PFSK-1 (cell line): ENCODE measurements around the gene FBN2.

Experiments
- FOXP2 ChIP-seq: optimal IDR thresholded peaks from 2 replicates; pipeline ENCODE3; 2011; ENCODE audit warnings: borderline replicate concordance, control low read depth, inconsistent platforms; ENCODE audit not compliant: insufficient read depth; ENCODE audit errors: extremely low read length, extremely low read depth
- POLR2AphosphoS5 ChIP-seq: IDR thresholded peaks from 2 replicates; pipeline ENCODE4 v1.6.1; 2012; ENCODE audit warnings: low read depth, mild to moderate bottlenecking, control low read depth, low read length, moderate library complexity
- REST ChIP-seq, 2 experiments: IDR thresholded peaks; 2 replicates each; pipeline versions ENCODE4 v1.6.1 to v1.8.0; 2011 to 2012; ENCODE audit warnings: low read depth in 2 of 2, low read length in 2 of 2, control low read depth in 1 of 2, inconsistent platforms in 1 of 2, mild to moderate bottlenecking in 1 of 2, moderate library complexity in 1 of 2; ENCODE audit not compliant: insufficient read depth in 1 of 2
- SIN3A ChIP-seq: IDR thresholded peaks from 2 replicates; pipeline ENCODE4 v1.6.1; 2012; ENCODE audit warnings: mild to moderate bottlenecking, low read length, moderate library complexity, borderline replicate concordance; ENCODE audit not compliant: insufficient read depth
- TAF1 ChIP-seq: IDR thresholded peaks from 2 replicates; pipeline ENCODE4 v1.6.1; 2012; ENCODE audit warnings: low read length, control low read depth, borderline replicate concordance; ENCODE audit not compliant: insufficient read depth

The FBN2 gene

GRCh38 chr5:128466980-128467379 is 71.1 kb downstream of the FBN2 start:
- no peak for TF ChIP-seq FOXP2
- no peak for TF ChIP-seq REST (IDR thresholded peaks at IDR 0.05; ENCODE audit: insufficient read depth in 1 of 2, low read depth in 2 of 2, low read length in 2 of 2)
- no peak for TF ChIP-seq TAF1
- TF ChIP-seq POLR2AphosphoS5 = no peak
- TF ChIP-seq SIN3A = no peak

- TF ChIP-seq FOXP2 = no peak
- no peak for TF ChIP-seq SIN3A
- TF ChIP-seq REST (IDR thresholded peaks at IDR 0.05; ENCODE audit: insufficient read depth in 1 of 2, low read depth in 2 of 2, low read length in 2 of 2) = no peak
- no peak for TF ChIP-seq POLR2AphosphoS5
Measured at GRCh38 chr5:128466554-128466953, 71.5 kb downstream of the FBN2 start.

- TF ChIP-seq TAF1 (no peak), FOXP2 (no peak), REST (IDR thresholded peaks at IDR 0.05; ENCODE audit: insufficient read depth in 1 of 2, low read depth in 2 of 2, low read length in 2 of 2) (no peak), SIN3A (no peak), POLR2AphosphoS5 (no peak)
Measured at GRCh38 chr5:128464596-128464995, 73.4 kb downstream of the FBN2 start.

- TF ChIP-seq TAF1 (no peak), SIN3A (no peak), FOXP2 (no peak), POLR2AphosphoS5 (no peak), REST (IDR thresholded peaks at IDR 0.05; ENCODE audit: insufficient read depth in 1 of 2, low read depth in 2 of 2, low read length in 2 of 2) (no peak)
Measured at GRCh38 chr5:128462330-128462729, 75.7 kb downstream of the FBN2 start.

GRCh38 chr5:128455841-128456361 is 82.1 kb downstream of the FBN2 start:
- TF ChIP-seq REST (IDR thresholded peaks at IDR 0.05; ENCODE audit: insufficient read depth in 1 of 2, low read depth in 2 of 2, low read length in 2 of 2) = no peak
- TF ChIP-seq FOXP2 = no peak
- no peak for TF ChIP-seq POLR2AphosphoS5
